Ecto neural progenitor cell (in vitro differentiated cells): ENCODE results near the gene FAM168B.

ENCODE experiments used
- DNase-seq: peaks from one replicate; pipeline ENCODE4 v3.0.0-alpha.2; 2018; ENCODE audit warnings: low spot score

The FAM168B gene

GRCh38 chr2:131039908-131040660, 53.2 kb downstream of the FAM168B start:
- DNase-seq, result no peak

GRCh38 chr2:131039535-131039907, 53.7 kb downstream of the FAM168B start:
- DNase-seq, result no peak

DNA sequence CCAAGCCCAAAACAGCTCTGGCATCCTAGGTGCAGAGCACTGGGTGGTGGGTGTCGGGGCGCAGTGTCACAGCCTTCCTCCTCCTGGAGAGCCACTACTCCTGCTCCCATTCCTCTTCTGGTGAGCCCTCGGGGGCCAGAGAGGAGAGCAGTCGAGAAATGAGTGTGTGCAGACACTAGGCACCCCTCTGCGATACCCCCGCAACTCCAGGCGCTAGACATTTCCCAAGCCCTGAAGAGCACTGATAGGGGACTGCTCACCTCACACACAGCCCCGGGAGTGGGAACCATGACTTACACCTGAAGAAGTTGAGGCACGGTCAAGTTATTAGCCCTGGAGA, 54.2 kb downstream of the FAM168B start:
- no peak for DNase-seq

DNA sequence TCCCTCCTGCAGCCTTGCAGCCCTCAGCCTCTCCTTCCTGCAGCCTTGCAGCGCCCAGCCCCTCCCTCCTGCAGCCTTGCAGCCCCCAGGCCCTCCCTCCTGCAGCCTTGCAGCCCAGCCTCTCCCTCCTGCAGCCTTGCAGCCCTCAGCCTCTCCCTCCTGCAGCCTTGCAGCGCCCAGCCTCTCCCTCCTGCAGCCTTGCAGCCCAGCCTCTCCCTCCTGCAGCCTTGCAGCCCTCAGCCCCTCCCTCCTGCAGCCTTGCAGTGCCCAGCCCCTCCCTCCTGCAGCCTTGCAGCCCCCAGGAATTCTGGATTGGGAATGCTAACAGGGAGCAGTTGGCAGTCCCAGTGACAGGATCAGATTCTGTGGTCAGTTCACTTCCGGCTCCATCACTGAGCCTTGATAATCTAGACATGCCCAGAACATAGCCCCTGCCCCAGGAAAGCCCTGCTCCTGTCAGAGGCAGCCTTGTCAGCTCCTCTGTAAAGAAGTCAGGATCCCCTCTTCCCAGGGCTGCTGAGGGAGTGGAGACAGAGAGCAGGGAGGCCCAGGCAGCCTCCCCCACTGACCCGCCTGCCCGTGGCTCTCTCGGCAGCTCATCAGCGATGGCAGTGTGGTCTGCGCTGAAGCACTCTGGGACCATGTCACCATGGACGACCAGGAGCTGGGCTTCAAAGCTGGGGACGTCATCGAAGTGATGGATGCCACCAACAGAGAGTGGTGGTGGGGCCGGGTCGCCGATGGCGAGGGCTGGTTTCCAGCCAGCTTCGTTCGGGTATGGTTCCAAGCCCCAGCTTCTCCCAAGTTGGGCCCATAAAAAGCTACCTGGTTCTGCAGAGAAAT, 54.8 kb downstream of the FAM168B start:
- DNase-seq, result no peak

DNA sequence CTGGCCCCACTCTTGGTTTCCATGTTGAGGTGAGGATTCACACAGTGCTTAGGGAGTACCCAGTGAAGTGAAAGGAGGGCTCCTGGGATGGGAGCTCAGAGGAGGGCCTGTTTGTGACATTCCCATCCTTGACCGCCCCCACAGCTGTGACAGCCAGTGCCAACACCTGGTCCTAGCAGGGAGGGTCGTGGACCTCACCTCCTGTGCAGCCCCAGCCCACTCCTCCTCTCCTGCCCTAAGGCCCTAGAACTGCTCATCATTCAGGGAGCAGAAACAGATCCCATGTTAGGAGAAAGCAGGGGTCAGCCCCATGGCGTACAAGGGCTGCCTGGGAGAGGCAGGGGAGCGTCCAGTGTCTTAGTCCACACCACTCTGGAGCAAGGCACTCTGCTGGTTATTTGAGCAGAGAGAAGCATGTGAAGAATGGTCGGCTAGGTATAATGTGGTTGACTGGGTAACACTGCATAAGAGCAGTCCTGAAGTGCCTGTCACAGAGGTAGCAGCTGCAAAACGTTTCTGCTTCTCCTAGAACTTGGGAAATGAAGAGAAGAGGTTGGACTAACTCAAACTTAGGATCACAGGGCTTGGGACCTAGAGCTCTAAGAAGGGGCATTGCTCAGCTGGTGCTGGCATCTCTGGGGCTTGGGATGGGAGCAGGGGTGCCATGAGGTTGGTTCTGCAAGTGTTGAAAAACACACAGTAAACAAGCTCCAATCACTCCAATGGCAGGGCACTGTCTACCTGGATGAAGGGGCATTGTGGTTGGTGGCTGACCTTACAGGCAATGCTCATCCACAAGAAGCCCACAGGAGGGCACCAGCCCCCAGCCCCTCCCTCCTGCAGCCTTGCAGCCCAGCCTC, 55.6 kb downstream of the FAM168B start:
- DNase-seq, result no peak

GRCh38 chr2:131036696-131037397, 56.4 kb downstream of the FAM168B start:
- no peak for DNase-seq

- DNase-seq, result no peak
These were observed 57.0 kb downstream of the FAM168B start for GRCh38 chr2:131036269-131036668.

- DNase-seq, result no peak
These were observed 57.4 kb downstream of the FAM168B start for GRCh38 chr2:131035826-131036231.

DNA sequence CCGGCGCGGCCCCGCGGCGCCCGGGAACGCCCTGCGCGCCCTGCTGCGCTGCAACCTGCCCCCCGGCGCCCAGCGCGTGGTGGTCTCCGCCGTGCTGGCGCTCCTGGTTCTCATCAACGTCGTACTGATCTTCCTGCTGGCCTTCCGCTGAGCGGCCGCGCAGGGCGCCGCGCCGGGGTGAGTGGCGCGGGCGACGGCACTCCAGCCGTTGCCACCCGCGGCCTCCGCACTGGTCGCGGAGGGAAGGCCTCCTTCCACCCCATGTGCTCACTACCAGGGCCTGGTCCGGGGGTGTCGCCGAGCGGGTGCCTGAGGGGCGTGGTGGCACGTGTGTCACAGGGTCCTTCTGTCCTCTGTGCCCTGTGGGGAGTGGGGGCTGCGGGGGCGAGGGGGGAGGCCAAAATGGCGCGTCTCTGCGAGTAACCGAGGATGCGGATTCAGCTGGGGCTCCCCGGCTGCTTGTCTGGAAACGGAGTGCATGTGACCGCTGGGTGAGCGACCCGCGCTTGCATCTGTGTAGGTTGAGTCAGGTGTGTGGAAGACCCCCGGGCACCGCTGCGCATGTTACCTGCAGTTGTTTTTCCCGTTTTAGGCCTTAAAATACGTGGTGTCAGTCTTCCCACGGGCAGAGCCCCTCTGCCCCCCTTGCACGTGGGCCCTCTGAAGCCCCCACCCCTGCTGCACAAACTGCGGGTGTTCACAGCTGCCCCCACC, 58.0 kb downstream of the FAM168B start:
- peak; percentile 64 for DNase-seq

DNA sequence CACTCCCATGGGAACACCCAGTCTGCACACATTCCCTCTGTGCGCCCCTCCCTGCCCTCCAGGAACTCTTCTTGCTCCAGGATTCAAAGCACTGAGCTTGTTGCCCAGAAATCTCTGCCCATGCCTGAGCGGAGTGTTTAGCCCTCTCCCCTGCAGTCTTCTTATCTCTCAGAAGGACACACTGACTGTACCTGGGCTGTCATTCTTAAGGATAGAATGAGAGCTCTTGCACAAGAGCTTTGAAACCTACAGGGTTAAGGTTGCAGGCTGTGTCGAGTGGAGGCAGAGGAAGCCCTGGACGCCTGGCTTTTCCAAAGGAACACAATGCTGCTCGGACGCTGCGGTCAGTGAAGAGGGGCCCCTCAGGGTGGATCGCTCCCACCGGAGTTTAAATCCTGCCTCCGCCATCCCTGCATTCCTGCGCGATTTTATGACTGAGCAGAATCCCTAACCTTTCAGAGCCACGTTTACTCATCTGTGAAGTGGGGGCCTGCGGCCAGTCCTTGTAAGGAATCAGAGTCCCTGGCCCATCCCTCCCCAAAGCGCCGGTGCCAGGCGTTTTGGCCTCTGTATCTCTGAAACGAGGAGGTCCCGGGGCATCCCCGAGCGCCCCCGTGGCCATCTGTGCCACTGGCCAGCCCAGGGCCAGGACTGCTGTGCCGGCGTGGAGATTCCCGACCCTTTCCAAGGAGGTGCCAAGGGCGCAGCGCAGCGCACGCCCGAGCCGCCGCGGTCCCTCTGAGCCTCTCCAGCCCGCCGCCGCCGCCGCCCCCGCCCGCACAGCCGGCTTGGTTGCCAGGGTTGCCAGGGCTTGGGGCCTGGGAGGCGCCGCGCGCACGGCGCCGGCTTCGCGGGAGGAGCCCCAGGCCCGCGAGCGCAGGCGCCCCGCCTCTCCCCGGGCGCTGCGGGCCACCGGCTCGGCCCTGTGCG, 58.9 kb downstream of the FAM168B start:
- DNase-seq, result peak; percentile 80

DNA sequence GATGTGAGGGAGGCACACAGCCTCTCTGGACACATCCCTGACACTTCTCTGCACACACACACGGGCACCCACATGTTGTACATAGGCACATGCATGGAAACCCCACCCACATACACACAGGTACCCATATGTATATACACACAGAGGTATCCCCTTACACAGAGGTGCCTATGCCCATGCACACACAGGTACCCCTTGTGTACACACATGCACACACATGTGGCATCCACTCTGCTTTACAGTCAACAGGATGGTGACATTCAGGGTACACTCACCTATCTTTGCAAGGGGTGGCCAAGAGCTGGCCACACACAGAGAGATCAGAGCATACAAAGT, 59.5 kb downstream of the FAM168B start:
- no peak for DNase-seq

DNA sequence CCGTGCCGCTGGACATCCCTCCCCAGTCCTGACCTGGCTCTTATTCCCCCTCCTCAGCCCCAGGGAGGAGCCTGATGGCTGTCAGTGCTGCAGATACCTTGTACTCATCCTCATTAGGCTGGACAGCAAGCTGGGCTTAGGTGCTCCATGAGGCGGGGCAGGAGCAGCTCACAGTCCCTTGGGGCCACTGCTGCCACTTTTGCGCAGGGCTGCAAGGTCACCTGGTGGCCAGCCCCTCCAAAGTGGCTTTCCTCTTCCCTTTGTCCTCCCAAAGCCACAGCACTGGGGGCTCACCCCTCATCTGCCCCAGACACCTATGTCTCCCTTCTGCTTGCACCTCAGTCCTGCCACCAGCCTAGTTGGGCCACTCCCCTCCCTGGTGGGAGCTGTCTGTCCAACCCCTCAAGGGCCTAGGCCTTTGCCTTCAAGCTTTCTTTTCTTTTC, 60.8 kb downstream of the FAM168B start:
- no peak for DNase-seq

DNA sequence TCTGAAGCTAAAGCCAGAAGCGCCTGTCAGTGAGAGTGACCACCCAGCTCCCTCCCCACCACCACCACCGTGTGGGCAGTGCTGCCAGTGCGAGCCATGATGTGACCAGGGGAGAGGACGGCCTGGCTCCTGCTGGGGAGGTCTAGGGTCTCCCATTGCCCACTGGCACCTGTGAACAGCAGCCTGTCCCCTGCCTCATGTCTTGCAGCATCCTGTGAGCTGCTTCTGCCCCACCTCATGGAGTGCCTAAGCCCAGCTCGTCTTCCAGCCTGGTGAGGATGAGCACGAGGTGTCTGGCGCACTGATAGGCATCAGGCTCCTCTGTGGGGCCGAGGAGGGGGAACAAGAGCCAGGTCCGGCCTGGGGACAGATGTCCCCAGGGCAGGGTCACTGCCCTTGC, 61.4 kb downstream of the FAM168B start:
- peak; percentile 45 for DNase-seq

GRCh38 chr2:131031431-131031841, 61.8 kb downstream of the FAM168B start:
- peak; percentile 41 for DNase-seq

GRCh38 chr2:131030478-131030971, 62.7 kb downstream of the FAM168B start:
- peak; percentile 33 for DNase-seq

DNA sequence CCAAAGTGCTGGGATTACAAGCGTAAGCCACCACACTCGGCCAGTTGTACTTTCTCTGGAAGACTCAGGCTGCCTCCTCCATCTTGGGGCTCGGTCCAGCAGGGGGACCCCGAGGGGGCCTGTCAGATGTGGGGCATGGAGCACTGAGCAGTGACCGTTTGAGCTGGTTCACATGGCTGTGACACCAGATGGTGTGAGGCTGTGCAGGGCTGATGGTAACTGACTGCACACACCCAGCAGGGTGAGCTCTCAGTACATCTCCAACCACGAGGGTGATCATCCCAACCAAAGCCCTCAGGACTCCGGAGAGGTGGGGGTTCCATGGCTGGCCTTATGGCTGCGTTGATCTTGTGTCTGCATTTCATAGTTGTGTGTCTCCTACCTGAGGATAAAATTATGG, 63.4 kb downstream of the FAM168B start:
- peak; percentile 32 for DNase-seq

DNA sequence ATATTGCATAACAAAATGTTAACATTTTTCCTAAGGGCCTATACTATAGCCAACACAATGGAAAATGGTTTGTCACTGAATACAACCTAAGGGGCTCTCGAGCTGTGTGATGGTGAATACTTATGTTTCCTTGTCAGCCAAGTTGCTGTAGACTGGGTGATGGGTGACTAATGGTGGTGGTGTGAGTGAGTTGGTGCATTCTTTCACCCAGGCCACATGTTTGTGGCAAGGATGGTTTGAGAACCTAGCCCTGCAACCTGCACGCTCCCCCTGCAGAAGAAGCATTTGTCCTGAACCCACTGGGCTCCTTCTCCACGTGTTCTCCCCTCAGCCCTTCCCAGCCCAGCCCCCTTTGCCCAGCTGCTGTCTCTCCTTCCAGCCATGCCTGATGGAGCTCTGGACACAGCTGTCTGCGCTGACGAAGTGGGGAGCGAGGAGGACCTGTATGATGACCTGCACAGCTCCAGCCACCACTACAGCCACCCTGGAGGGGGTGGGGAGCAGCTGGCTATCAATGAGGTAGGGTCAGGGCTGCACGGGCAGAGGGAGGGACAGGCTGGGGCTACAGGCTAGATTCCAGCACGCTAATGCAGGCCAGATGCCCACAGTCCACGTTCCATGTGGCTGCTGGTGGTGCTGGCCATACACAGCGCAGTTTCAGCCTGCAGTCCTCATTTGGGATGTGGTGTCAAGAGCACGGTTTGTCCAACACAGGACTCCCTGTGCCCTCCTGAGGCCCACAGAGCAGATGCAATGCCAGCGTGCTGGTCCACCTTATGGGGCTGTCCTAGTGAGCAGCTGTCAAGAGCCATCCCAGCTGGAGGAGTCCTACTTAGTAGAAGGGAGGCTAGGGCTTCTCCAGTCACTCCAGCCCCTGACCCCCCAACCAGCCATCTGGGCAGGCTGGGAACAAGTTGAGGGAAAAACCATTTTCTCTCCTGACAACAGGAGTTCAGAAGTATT, 65.4 kb downstream of the FAM168B start:
- DNase-seq, result peak; percentile 29

GRCh38 chr2:131026919-131027318, 66.3 kb downstream of the FAM168B start:
- peak; percentile 7 for DNase-seq

DNA sequence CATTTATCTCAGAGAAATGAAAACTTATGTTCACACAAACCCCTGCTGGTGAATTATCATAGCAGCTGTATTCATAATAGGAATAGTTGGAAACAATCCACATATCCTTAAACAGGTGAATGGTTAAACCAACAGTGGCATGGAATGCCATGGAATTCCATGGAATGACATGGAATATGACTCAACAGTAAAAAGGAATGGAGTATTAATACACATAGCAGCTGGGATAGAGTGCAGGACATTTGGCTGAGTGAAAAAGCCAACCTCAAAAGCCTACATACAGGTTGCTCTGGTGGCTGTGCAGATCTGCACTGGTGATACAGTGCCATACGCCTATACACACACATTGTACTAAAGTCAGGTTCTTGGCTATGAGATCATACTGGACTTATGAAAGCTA, 69.5 kb downstream of the FAM168B start:
- peak; percentile 3 for DNase-seq
